GM23338 (cell line): Measurements from ENCODE around the gene OTUD5. TPM values are rescaled to one million over a fixed set of nuclear protein-coding genes. Genes with fewer than 3 reads are reported as not detected.
"Not testable (repeated sequence)": the region's sequence is repeated elsewhere in the genome, so short reads cannot be mapped to it uniquely, and the experiment has no call there.

Experiments used
- ATAC-seq: fragments of 200-7000 bp; cut with Tn5 transposase; 3 replicates; pipeline ENCODE4 v1.9.1; 2020
- DNase-seq: peaks from one replicate; pipeline ENCODE4 v3.0.0-alpha.2; 2015; ENCODE audit warnings: low spot score
- H2AFZ ChIP-seq: fragments of 200-600 bp; sonication (generic); 2 replicates; pipeline ENCODE4 v1.8.0; 2016; ENCODE audit warnings: antibody characterized with exemption, mild to moderate bottlenecking, moderate library complexity
- H3F3A ChIP-seq: fragments of 200-600 bp; sonication (generic); replicated peaks from 2 replicates; pipeline ENCODE4 v1.8.0; 2017; ENCODE audit warnings: antibody characterized with exemption, mixed run types, low read depth
- H3K27ac ChIP-seq: fragments of 200-600 bp; sonication (generic); 2 replicates; pipeline ENCODE4 v1.6.1; 2016; ENCODE audit warnings: low read depth
- H3K27me3 ChIP-seq: fragments of 200-600 bp; sonication (generic); 2 replicates; pipeline ENCODE4 v1.8.0; 2016; ENCODE audit warnings: mild to moderate bottlenecking, mixed run types, moderate library complexity; ENCODE audit not compliant: insufficient read depth
- H3K36me3 ChIP-seq: fragments of 200-600 bp; sonication (generic); 2 replicates; pipeline ENCODE4 v1.8.0; 2016; ENCODE audit warnings: mild to moderate bottlenecking; ENCODE audit not compliant: insufficient read depth
- H3K4me1 ChIP-seq: fragments of 200-600 bp; sonication (generic); 2 replicates; pipeline ENCODE4 v1.8.0; 2016; ENCODE audit warnings: mild to moderate bottlenecking, moderate library complexity; ENCODE audit not compliant: insufficient read depth
- H3K4me2 ChIP-seq: fragments of 200-600 bp; sonication (generic); 2 replicates; pipeline ENCODE4 v1.7.1; 2017; ENCODE audit warnings: mixed run types
- H3K4me3 ChIP-seq: fragments of 200-600 bp; sonication (generic); 2 replicates; pipeline ENCODE4 v1.6.1; 2016; ENCODE audit warnings: mixed run types
- H3K79me2 ChIP-seq: fragments of 200-600 bp; sonication (generic); replicated peaks from 2 replicates; pipeline ENCODE4 v1.8.0; 2017; ENCODE audit warnings: mild to moderate bottlenecking; ENCODE audit not compliant: insufficient read depth
- H3K9me2 ChIP-seq: fragments of 200-600 bp; sonication (generic); 2 replicates; pipeline ENCODE4 v1.8.0; 2017; ENCODE audit not compliant: insufficient read depth
- H4K20me1 ChIP-seq: fragments of 200-600 bp; sonication (generic); replicated peaks from 2 replicates; pipeline ENCODE4 v1.8.0; 2017; ENCODE audit warnings: mild to moderate bottlenecking; ENCODE audit not compliant: insufficient read depth
- H3K27ac Mint-ChIP-seq: 2 replicates; pipeline ENCODE4 v1.8.0; 2020; ENCODE audit warnings: inconsistent platforms, mild to moderate bottlenecking, moderate library complexity, mixed read lengths
- H3K27me3 Mint-ChIP-seq: 3 replicates; pipeline ENCODE4 v1.8.0; 2022; ENCODE audit warnings: low read depth, mild to moderate bottlenecking, moderate library complexity, mixed read lengths, inconsistent platforms; ENCODE audit not compliant: insufficient read depth, poor library complexity
- H3K36me3 Mint-ChIP-seq: 3 replicates; pipeline ENCODE4 v1.8.0; 2021; ENCODE audit warnings: low read depth, mild to moderate bottlenecking, inconsistent platforms, moderate library complexity, mixed read lengths
- H3K4me1 Mint-ChIP-seq: 3 replicates; pipeline ENCODE4 v1.8.0; 2020; ENCODE audit warnings: mild to moderate bottlenecking, inconsistent platforms, mixed read lengths
- H3K4me3 Mint-ChIP-seq: 3 replicates; pipeline ENCODE4 v1.8.0; 2021; ENCODE audit warnings: moderate library complexity, mild to moderate bottlenecking, inconsistent platforms, mixed read lengths
- H3K9me3 Mint-ChIP-seq: 3 replicates; pipeline ENCODE4 v1.8.0; 2020; ENCODE audit warnings: moderate library complexity, mild to moderate bottlenecking, inconsistent platforms, mixed read lengths
- CTCF ChIP-seq, 2 experiments: fragments of 200-600 bp in 1 of 2; sonication (generic) in 1 of 2; conservative IDR thresholded peaks; 2 replicates each; pipeline versions ENCODE4 v1.5.1 to v1.6.1; 2016 to 2017; ENCODE audit warnings: antibody characterized with exemption in 2 of 2, low read depth in 2 of 2, mild to moderate bottlenecking in 2 of 2, moderate library complexity in 1 of 2
- EZH2 ChIP-seq: fragments of 200-600 bp; sonication (generic); IDR thresholded peaks from one replicate; pipeline ENCODE4 v1.8.0; 2017; ENCODE audit warnings: antibody characterized with exemption, mild to moderate bottlenecking, low read depth; ENCODE audit not compliant: unreplicated experiment
- EZH2phosphoT487 ChIP-seq: fragments of 200-600 bp; sonication (generic); IDR thresholded peaks from one replicate; pipeline ENCODE4 v1.8.1; 2018; ENCODE audit warnings: antibody characterized with exemption; ENCODE audit not compliant: unreplicated experiment
- JUNB ChIP-seq: IDR thresholded peaks from one replicate; pipeline ENCODE4 v1.6.1; 2016; ENCODE audit warnings: antibody characterized with exemption; ENCODE audit not compliant: unreplicated experiment
- NANOG ChIP-seq: IDR thresholded peaks from 2 replicates; pipeline ENCODE4 v1.6.1; 2016; ENCODE audit warnings: antibody characterized with exemption, borderline replicate concordance
- STAT1 ChIP-seq: IDR thresholded peaks from one replicate; pipeline ENCODE4 v1.6.1; 2016; ENCODE audit warnings: antibody characterized with exemption; ENCODE audit not compliant: unreplicated experiment
- ZNF114 ChIP-seq: fragments of 250-450 bp; sonication (Bioruptor Pico); IDR thresholded peaks from 2 replicates; pipeline ENCODE4 v1.5.0; 2020; ENCODE audit warnings: mild to moderate bottlenecking, moderate library complexity
- ZNF331 ChIP-seq: fragments of 250-450 bp; sonication (Bioruptor Pico); IDR thresholded peaks from 2 replicates; pipeline ENCODE4 v1.5.0; 2020; ENCODE audit warnings: low read depth, mild to moderate bottlenecking, moderate library complexity
- polyA plus RNA-seq: library from polyadenylated mRNA; unstranded; fragments of >200 nt; fragmentation: Nextera tagmentation; extraction: Ambion mirVana; gene quantifications from 2 replicates; pipeline ENCODE4 v1.2.1, GENCODE V29; 2016
- total RNA-seq: library from RNA; depleted of rRNA; stranded (reverse); fragments of >200 nt; shearing (Covaris generic); gene quantifications from 2 replicates; pipeline ENCODE4 v1.2.3, GENCODE V29; 2014
- TF ChIP-seq, protein P1 (sequence below): IDR thresholded peaks from 2 replicates; pipeline ENCODE4 v1.6.1; 2016; ENCODE audit warnings: antibody characterized with exemption
- TF ChIP-seq, protein P2 (sequence below): IDR thresholded peaks from one replicate; pipeline ENCODE4 v1.6.1; 2018; ENCODE audit warnings: antibody characterized with exemption; ENCODE audit not compliant: unreplicated experiment

OTUD5 gene
- total and polyA plus RNA-seq, 2 experiments from 2014 or later, result 23.5 to 56.5 TPM

- TF ChIP-seq STAT1, result no peak
Observed at GRCh38 chrX:48890934-48891401, 66.4 kb downstream of the OTUD5 start (continued).

DNA sequence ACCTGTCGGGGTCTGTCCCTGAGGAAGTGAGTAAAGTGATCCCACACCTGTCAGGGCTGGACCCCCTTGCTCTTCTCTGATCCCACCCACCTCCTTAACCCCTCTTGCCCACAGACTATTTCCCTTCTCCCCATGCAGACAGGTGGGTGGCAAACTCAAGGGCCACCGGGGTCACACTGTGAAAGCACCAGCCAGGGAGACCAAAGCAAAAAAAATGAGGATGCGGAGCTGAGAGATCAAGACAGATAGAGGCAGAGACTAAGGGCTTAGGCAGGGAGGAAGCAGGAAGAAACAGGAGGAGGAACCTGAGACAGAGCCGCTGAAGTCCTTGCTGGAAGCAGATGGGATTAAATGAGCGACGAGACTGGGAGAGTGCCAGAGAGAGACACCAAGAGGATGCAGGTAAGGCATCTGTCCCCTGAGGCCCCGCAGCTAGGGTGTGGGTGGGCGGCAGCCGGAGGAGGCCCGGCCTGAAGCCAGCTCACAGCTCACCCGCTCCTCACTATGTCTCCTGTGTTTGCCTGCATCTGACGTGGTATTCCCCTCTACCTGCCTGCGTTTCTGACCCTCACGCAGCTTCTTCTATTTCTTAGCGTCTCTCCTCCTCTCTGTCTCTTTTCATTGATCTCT, 67.0 kb downstream of the OTUD5 start:
- peaks cover 19% of the 10 kb centered on the region for H3K36me3 Mint-ChIP-seq

DNA sequence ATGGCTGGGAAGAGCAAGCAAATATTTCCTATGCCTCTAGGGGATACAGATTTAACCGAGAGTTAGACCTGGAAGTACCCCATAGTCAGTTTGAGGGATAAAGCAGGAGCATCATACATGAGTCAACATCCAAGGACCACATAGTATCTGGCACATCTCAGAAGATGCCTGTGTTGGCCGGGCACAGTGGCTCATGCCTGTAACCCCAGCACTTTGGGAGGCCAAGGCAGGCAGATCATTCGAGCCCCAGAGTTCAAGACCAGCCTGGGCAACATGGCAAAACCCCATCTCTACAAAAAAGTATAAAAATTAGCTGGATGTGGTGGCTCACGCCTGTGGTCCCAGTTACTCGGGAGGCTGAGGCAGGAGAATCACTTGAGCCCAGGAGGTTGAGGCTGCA, 70.8 kb downstream of the OTUD5 start:
- H4K20me1 ChIP-seq, H3K4me3 Mint-ChIP-seq, H3K27ac Mint-ChIP-seq, DNase-seq, H3K27me3 Mint-ChIP-seq, H3K79me2 ChIP-seq, ATAC-seq, H3K36me3 ChIP-seq, H3K4me2 ChIP-seq, H3K27me3 ChIP-seq, H3F3A ChIP-seq, H3K4me1 ChIP-seq, H3K4me1 Mint-ChIP-seq, H3K27ac ChIP-seq, H3K9me2 ChIP-seq, H2AFZ ChIP-seq, H3K9me3 Mint-ChIP-seq, H3K36me3 Mint-ChIP-seq, H3K4me3 ChIP-seq: not testable (repeated sequence)

More for the DNA sequence above, 67.0 kb downstream of the OTUD5 start:
- Histone ChIP-seq H3K79me2 (peaks cover 11% of the 10 kb centered on the region; the same call in 1 of the 2 replicates), H3K4me1 (0 out of 2 replicates have a peak, but pooled peaks cover 3% of the 10 kb centered on the region), H3K27ac (no peak overlapping the region), H3K36me3 (no peaks in the 10 kb centered on the region; the same call in 1 of the 2 replicates), H3K9me2 (no peaks in the 10 kb centered on the region), H4K20me1 (no peaks in the 10 kb centered on the region), H2AFZ (no peak overlapping the region), H3K27me3 (no peaks in the 10 kb centered on the region), H3K4me2 (peak overlapping the region; percentile 76), H3K4me3 (peak overlapping the region; percentile 60), H3F3A (no peaks in the 10 kb centered on the region)
- DNase-seq, result peak; percentile 35
- no peaks in the 10 kb centered on the region for H3K9me3 Mint-ChIP-seq
- ATAC-seq, result peak; percentile 21
- H3K27ac Mint-ChIP-seq, result no peak overlapping the region
- TF ChIP-seq JUNB (no peak), CTCF (conservative IDR thresholded peaks at IDR 0.05; ENCODE audit: low read depth in 2 of 2) (no peak), STAT1 (no peak), NANOG (no peak), ZNF331 (no peak), EZH2 (no peak), ZNF114 (CRISPR knock-in tag) (no peak), EZH2phosphoT487 (no peak)
- TF ChIP-seq, protein P1, sequence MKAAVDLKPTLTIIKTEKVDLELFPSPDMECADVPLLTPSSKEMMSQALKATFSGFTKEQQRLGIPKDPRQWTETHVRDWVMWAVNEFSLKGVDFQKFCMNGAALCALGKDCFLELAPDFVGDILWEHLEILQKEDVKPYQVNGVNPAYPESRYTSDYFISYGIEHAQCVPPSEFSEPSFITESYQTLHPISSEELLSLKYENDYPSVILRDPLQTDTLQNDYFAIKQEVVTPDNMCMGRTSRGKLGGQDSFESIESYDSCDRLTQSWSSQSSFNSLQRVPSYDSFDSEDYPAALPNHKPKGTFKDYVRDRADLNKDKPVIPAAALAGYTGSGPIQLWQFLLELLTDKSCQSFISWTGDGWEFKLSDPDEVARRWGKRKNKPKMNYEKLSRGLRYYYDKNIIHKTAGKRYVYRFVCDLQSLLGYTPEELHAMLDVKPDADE, result no peak
- TF ChIP-seq, protein P2, sequence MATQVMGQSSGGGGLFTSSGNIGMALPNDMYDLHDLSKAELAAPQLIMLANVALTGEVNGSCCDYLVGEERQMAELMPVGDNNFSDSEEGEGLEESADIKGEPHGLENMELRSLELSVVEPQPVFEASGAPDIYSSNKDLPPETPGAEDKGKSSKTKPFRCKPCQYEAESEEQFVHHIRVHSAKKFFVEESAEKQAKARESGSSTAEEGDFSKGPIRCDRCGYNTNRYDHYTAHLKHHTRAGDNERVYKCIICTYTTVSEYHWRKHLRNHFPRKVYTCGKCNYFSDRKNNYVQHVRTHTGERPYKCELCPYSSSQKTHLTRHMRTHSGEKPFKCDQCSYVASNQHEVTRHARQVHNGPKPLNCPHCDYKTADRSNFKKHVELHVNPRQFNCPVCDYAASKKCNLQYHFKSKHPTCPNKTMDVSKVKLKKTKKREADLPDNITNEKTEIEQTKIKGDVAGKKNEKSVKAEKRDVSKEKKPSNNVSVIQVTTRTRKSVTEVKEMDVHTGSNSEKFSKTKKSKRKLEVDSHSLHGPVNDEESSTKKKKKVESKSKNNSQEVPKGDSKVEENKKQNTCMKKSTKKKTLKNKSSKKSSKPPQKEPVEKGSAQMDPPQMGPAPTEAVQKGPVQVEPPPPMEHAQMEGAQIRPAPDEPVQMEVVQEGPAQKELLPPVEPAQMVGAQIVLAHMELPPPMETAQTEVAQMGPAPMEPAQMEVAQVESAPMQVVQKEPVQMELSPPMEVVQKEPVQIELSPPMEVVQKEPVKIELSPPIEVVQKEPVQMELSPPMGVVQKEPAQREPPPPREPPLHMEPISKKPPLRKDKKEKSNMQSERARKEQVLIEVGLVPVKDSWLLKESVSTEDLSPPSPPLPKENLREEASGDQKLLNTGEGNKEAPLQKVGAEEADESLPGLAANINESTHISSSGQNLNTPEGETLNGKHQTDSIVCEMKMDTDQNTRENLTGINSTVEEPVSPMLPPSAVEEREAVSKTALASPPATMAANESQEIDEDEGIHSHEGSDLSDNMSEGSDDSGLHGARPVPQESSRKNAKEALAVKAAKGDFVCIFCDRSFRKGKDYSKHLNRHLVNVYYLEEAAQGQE, result no peak
- H3K27me3 Mint-ChIP-seq, result peaks cover 2% of the 10 kb centered on the region
- peaks cover 10% of the 10 kb centered on the region for H3K4me1 Mint-ChIP-seq
- H3K4me3 Mint-ChIP-seq, result peak overlapping the region; percentile 69
